Lower leg skin (tissue), 4 donors: ENCODE measurements around the gene UBXN7. TPM values are rescaled to one million over a fixed set of nuclear protein-coding genes. Genes with fewer than 3 reads are reported as not detected.

Source experiments
- DNase-seq, 2 donors: peaks; one replicate each; pipeline ENCODE4 v3.0.0-alpha.2; 2019; ENCODE audit warnings: low spot score in 2 of 2
- H3K4me3 ChIP-seq: fragments of 200-600 bp; sonication (generic); 2 replicates; pipeline ENCODE4 v1.5.1; 2017; ENCODE audit warnings: mild to moderate bottlenecking, low read depth; ENCODE audit not compliant: poor library complexity, severe bottlenecking
- CTCF ChIP-seq, 3 donors: fragments of 450-650 bp; IDR thresholded peaks; one replicate each; pipeline ENCODE4 v1.5.1; 2016; ENCODE audit warnings: antibody characterized with exemption in 3 of 3, mild to moderate bottlenecking in 3 of 3, moderate library complexity in 2 of 3
- POLR2A ChIP-seq, 2 donors: fragments of 450-650 bp; IDR thresholded peaks; one replicate each; pipeline ENCODE4 v1.6.1; 2016 to 2017; ENCODE audit warnings: antibody characterized with exemption in 2 of 2, mild to moderate bottlenecking in 1 of 2, moderate library complexity in 1 of 2
- WGBS, 2 donors: methylation state at CpG; one replicate each; pipeline ENCODE4 v1.1.5; 2018; 5-methylcytosine and 5-hydroxymethylcytosine counted together
- intact Hi-C: fragments of 100-400 bp; cut with DNase I; formaldehyde crosslinking; loops from one replicate; pipeline ENCODE4 v1.15.0; 2023; ENCODE audit warnings: low total_unique reads
- total RNA-seq, 4 donors: library from RNA; depleted of rRNA; stranded (reverse); fragments of >200 nt; gene quantifications; one replicate each; pipeline ENCODE4 v1.1.0, GENCODE V29; 2016

The UBXN7 gene
- total RNA-seq, 4 donors from 2014 or later, result 20.5 to 30.4 (median 28.0) TPM

GRCh38 chr3:196406811-196407470 is 25.3 kb downstream of the UBXN7 start:
- WGBS, 2 donors, result 54 to 55% methylated on average over 8 of the region's 8 CpGs
- no peak for DNase-seq
- intact Hi-C loops, result no loop called here
- no peak overlapping the region for H3K4me3 ChIP-seq
- TF ChIP-seq CTCF (IDR thresholded peaks at IDR 0.05) (no peak), POLR2A (IDR thresholded peaks at IDR 0.05) (no peak)

- no peak overlapping the region for H3K4me3 ChIP-seq
Measured at GRCh38 chr3:196400331-196400730, 31.9 kb downstream of the UBXN7 start.

GRCh38 chr3:196399485-196399945 is 32.7 kb downstream of the UBXN7 start:
- no peak overlapping the region for H3K4me3 ChIP-seq
- intact Hi-C loops, result no loop called here
- 67 to 69% methylated on average over 3 of the region's 3 CpGs for WGBS, 2 donors
- TF ChIP-seq CTCF (IDR thresholded peaks at IDR 0.05) (no peak), POLR2A (IDR thresholded peaks at IDR 0.05) (no peak)
- DNase-seq, result no peak

More at GRCh38 chr3:196400331-196400730, 31.9 kb downstream of the UBXN7 start:
- WGBS, 2 donors, result 93 to 95% methylated on average over 6 of the region's 6 CpGs
- TF ChIP-seq POLR2A (IDR thresholded peaks at IDR 0.05) (no peak), CTCF (IDR thresholded peaks at IDR 0.05) (no peak)
- intact Hi-C loops, result no loop called here
- DNase-seq, result no peak

GRCh38 chr3:196398782-196399181 is 33.4 kb downstream of the UBXN7 start:
- intact Hi-C loops, result no loop called here
- TF ChIP-seq POLR2A (IDR thresholded peaks at IDR 0.05), result no peak
- 93 to 97% methylated on average over 7 of the region's 7 CpGs for WGBS, 2 donors
- no peak for DNase-seq
- no peak overlapping the region for H3K4me3 ChIP-seq

- TF ChIP-seq POLR2A (IDR thresholded peaks at IDR 0.05) (no peak), CTCF (IDR thresholded peaks at IDR 0.05) (no peak)
- H3K4me3 ChIP-seq, result no peak overlapping the region
- 72 to 82% methylated on average over 3 of the region's 3 CpGs for WGBS, 2 donors
- no peak for DNase-seq
- intact Hi-C loops, result no loop called here
Measured at GRCh38 chr3:196397941-196398340, 34.3 kb downstream of the UBXN7 start.

GRCh38 chr3:196390116-196390515 is 42.1 kb downstream of the UBXN7 start:
- 91 to 97% methylated on average over 3 of the region's 3 CpGs for WGBS, 2 donors
- intact Hi-C loops, result no loop called here

More at GRCh38 chr3:196390116-196390515, 42.1 kb downstream of the UBXN7 start:
- TF ChIP-seq POLR2A (IDR thresholded peaks at IDR 0.05), result no peak
- TF ChIP-seq CTCF (IDR thresholded peaks at IDR 0.05), result no peak
- no peak for DNase-seq
- H3K4me3 ChIP-seq, result no peak overlapping the region
